ENCODE measurements around the gene GATB. TPM values are rescaled to one million over a fixed set of nuclear protein-coding genes. Genes with fewer than 3 reads are reported as not detected.

The GATB gene
- total RNA-seq, 1 experiment from 2014 or later: 21.2 TPM

- TF ChIP-seq, protein P1, sequence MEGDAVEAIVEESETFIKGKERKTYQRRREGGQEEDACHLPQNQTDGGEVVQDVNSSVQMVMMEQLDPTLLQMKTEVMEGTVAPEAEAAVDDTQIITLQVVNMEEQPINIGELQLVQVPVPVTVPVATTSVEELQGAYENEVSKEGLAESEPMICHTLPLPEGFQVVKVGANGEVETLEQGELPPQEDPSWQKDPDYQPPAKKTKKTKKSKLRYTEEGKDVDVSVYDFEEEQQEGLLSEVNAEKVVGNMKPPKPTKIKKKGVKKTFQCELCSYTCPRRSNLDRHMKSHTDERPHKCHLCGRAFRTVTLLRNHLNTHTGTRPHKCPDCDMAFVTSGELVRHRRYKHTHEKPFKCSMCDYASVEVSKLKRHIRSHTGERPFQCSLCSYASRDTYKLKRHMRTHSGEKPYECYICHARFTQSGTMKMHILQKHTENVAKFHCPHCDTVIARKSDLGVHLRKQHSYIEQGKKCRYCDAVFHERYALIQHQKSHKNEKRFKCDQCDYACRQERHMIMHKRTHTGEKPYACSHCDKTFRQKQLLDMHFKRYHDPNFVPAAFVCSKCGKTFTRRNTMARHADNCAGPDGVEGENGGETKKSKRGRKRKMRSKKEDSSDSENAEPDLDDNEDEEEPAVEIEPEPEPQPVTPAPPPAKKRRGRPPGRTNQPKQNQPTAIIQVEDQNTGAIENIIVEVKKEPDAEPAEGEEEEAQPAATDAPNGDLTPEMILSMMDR (conservative IDR thresholded peaks at IDR 0.05): no peak
- Mint-ChIP-seq H3K36me3 (ENCODE audit: insufficient read depth in 1 of 3, low read depth in 3 of 3) (peaks cover under 1 to 34% (median 5%) of the 10 kb centered on the region in 3 experiments), H3K4me1 (peaks cover 31 to 35% of the 10 kb centered on the region in 2 experiments), H3K27ac (no peak overlapping the region), H3K9me3 (peaks cover 5 to 9% of the 10 kb centered on the region in 2 experiments; a peak in 4 of 5 replicates), H3K27me3 (ENCODE audit: low read depth) (no peaks in the 10 kb centered on the region), H3K4me3 (no peak overlapping the region)
- H2AFZ ChIP-seq (ENCODE audit: low read length): no peak overlapping the region
- H3K14ac ChIP-seq (ENCODE audit: insufficient read depth, low read length): no peak overlapping the region
- H2BK15ac ChIP-seq (ENCODE audit: low read depth, low read length): no peak overlapping the region
- no peaks in the 10 kb centered on the region for H3K79me1 ChIP-seq (ENCODE audit: insufficient read depth, low read depth, low read length, poor library complexity, severe bottlenecking)
- H2BK120ac ChIP-seq (ENCODE audit: low read depth, low read length, poor library complexity, severe bottlenecking): no peak overlapping the region
- H4K20me1 ChIP-seq (ENCODE audit: control insufficient read depth, insufficient read depth, insufficient read length): no peaks in the 10 kb centered on the region
- H4K8ac ChIP-seq (replicated peaks; ENCODE audit: insufficient read length, low read depth, low read length): no peak overlapping the region
- no peak overlapping the region for H3K4me2 ChIP-seq (ENCODE audit: insufficient read depth, insufficient read length, low read length)
- H2BK12ac ChIP-seq (ENCODE audit: insufficient read length, low read depth, low read length): no peak overlapping the region
- no peak overlapping the region for H2AK5ac ChIP-seq (ENCODE audit: insufficient read length, low read length)
- no CpG with 5 or more reads among the region's 5 CpGs for WGBS (ENCODE audit: extremely low coverage, insufficient read length, low lambda C conversion rate)
- H3K27me3 ChIP-seq (ENCODE audit: insufficient read depth, low read length): no peaks in the 10 kb centered on the region
- no peak overlapping the region for H3K4ac ChIP-seq (ENCODE audit: low read depth, low read length)
- H3K9ac ChIP-seq (ENCODE audit: extremely low read depth, insufficient read length, low read length): no peak overlapping the region
- no peak overlapping the region for H2BK5ac ChIP-seq (ENCODE audit: insufficient read length, low read length)
- no peak overlapping the region for H3K18ac ChIP-seq (ENCODE audit: insufficient read length, low read depth, low read length)
- H4K5ac ChIP-seq (ENCODE audit: insufficient read length, low read depth, low read length): no peak overlapping the region
- no peak overlapping the region for H4K91ac ChIP-seq (ENCODE audit: insufficient read length, low read depth, low read length)
- no peak overlapping the region for H3K27ac ChIP-seq (ENCODE audit: insufficient read length, low read depth, low read length)
- H3K56ac ChIP-seq (ENCODE audit: insufficient read length, low read depth, low read length): no peak overlapping the region
- H3K79me2 ChIP-seq (ENCODE audit: insufficient read depth, low read length): no peaks in the 10 kb centered on the region
- H3K23me2 ChIP-seq (ENCODE audit: insufficient read length, low read depth, low read length, poor library complexity, severe bottlenecking): no peaks in the 10 kb centered on the region
- no peak for DNase-seq
- H3K4me1 ChIP-seq (ENCODE audit: insufficient read depth, low read length): peaks cover 4% of the 10 kb centered on the region; the same call in 1 of the 2 replicates
- H3K9me3 ChIP-seq (ENCODE audit: control insufficient read depth, low read depth, low read length): no peaks in the 10 kb centered on the region
- H3T11ph ChIP-seq (ENCODE audit: low read length): no peak overlapping the region
- H3K23ac ChIP-seq (ENCODE audit: insufficient read length, low read depth, low read length): no peak overlapping the region
- H2BK20ac ChIP-seq (ENCODE audit: low read depth, low read length, poor library complexity, severe bottlenecking): no peak overlapping the region
These were observed 20.2 kb upstream of the GATB start for GRCh38 chr4:151781026-151781425.

All from H9 (cell line).